HG02884 (cell line): ENCODE results near the gene FAM184B.

Experiments used
- ATAC-seq: cut with Tn5 transposase; IDR thresholded peaks from one replicate; pipeline ENCODE4 v1.9.1; 2021; ENCODE audit warnings: mild to moderate bottlenecking, moderate library complexity; ENCODE audit not compliant: unreplicated experiment

The FAM184B gene

GRCh38 chr4:17778431-17778830, 3.0 kb downstream of the FAM184B start:
- no peak for ATAC-seq

GRCh38 chr4:17773135-17773698, 8.2 kb downstream of the FAM184B start:
- ATAC-seq: no peak

DNA sequence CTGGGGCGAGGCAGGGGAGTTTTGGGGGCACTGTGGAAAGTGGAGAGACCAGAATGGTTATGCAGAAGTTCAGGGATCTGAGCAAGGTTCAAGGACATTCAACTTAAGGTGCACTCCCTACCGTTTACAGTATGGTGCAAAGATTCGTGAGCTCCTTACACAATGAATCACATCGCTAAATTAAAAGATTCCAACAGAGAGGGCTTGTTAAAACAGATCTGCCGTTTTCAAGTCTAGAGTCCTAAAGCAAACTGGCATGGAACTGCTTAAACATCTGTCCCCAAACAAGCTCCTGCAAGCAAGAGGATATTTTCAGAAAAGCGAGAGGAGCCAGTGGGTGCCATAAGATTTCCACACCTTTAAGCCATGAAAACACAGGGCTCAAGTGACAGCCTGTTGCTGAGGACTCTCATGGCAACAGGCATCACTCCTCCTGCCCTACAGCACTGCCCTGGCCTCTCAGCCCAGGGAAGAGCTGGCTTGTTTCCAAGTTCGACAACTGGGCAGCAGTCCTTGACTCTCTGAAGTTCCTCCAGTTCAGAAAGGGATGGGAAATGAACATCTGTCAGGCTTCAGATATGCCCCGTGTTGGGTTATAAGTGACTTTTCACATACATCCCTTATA, 10.0 kb downstream of the FAM184B start:
- no peak for ATAC-seq

DNA sequence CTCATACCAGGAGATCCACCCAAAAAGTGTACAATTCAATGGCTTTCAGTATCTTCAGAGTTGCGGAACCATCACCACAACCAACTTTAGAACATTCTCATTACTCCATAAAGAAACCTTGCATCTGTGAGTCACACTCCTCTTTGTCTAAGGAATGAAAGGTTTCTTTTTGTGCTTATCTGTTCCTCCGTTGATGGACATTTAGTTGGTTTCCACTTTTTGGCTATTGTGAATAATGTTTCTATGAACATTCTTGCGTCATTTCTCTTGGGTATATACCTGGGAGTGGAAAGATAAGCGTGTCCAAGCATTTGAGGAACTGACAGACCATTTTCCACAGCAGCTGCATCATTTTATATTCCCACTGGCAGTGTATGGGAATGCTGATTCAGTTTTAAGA, 10.6 kb downstream of the FAM184B start:
- ATAC-seq: no peak

DNA sequence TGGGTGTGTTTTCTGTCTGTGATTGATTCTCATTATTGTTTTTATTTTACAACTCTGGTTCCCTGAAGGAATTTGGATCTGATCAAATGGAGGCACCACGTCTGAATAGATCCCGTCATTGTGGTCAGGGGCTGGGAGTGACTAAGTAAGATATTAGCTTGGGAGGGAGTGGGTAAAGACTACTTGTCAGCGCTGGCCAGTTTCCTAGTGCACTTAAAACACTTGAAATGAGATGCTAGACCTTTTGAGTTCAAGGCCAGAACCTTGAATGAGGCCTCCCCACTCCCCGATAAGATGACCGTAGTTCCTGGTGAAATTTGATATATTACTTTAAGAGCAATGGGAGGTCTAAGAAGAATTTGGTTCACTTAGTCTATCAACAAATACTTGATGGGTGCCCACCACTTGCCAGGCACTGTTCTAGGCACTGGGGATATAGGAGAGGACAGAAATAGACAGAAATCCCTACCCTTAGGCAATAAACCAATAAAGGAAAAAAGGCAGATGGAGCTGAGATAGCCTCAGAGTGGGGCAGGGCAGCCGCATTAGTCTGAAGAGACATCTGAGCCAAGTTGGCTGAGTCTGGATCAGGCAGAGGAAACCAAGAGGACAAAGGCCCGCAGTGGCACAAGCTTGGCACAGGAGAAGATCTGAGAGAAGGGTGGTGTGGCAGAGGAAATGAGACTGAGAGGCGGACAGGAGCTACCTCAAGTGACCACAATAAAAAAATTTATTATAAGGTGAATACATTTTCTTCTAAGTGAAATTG, 11.8 kb downstream of the FAM184B start:
- ATAC-seq: no peak

DNA sequence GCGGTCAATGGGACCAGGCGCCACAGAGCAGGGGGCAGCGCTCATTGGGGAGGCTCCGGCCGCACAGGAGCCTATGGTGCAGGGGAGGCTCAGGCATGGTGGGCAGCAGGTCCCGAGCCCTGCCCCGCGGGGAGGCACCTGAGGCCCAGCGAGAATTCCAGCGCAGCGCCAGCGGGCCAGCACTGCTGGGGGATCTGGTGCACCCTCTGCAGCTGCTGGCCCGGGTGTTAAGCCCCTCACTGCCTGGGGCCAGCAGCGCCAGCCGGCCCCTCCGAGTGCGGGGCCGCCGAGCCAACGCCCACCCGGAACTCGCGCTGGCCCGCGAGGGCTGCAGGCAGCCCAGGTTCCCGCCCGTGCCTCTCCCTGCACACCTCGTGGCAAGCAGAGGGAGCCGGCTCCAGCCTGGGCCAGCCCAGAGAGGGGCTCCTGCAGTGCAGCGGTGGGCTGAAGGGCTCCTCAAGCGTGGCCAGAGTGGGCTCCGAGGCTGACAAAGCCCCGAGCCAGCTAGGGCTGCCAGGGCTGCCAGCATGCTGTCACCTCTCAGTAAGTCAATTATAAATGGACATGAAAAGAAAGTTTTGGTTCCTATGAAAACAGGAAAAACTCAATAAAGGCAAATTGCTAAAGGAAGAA, 14.5 kb downstream of the FAM184B start:
- ATAC-seq: no peak

- no peak for ATAC-seq
Measured at GRCh38 chr4:17765514-17766286, 15.7 kb downstream of the FAM184B start.

- ATAC-seq: no peak
Measured at GRCh38 chr4:17763931-17764330, 17.5 kb downstream of the FAM184B start.

GRCh38 chr4:17763416-17763815, 18.0 kb downstream of the FAM184B start:
- no peak for ATAC-seq

GRCh38 chr4:17762726-17763125, 18.7 kb downstream of the FAM184B start:
- no peak for ATAC-seq

GRCh38 chr4:17761062-17761461, 20.4 kb downstream of the FAM184B start:
- ATAC-seq: no peak

GRCh38 chr4:17760626-17761025, 20.8 kb downstream of the FAM184B start:
- ATAC-seq: no peak

- no peak for ATAC-seq
Measured at GRCh38 chr4:17758485-17758884, 22.9 kb downstream of the FAM184B start.

- no peak for ATAC-seq
Measured at GRCh38 chr4:17757621-17758020, 23.8 kb downstream of the FAM184B start.

DNA sequence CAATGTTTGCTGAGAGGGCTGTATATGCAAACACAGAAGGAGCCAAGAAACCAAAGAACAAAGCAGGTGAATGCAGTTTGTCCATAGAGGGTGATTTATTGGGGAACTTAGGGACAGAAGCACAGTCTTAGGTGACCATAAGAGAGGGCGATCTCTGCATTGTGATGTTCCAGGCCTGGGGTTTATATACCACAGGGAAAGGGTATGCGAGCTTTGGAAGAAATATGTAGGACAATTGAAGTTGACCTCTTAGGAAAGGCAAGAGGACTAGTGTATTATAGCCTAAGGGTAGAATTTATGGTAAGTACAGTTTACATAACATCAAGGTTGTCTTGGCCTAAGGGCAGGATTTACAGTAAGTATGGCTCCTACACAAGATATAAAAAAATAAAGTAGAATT, 27.8 kb downstream of the FAM184B start:
- no peak for ATAC-seq

DNA sequence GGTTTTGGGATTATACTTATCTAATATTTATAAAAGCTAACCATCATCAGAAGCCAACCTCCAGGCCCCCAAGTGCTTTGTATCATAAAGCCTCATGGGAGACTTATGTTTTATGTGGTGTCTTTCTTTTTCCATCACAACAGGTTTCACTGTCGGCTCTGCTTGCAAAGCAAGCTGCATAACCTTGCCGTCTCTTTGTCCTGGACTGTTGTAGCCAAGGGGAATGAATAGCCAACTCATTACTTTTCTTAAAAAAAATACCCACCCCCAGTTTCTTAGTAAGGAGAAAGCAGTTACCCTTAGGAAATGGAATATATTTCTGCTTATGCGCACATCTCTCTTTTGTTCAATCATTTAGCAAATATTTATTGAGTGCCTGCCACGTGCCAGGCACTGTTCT, 40.7 kb downstream of the FAM184B start:
- ATAC-seq: no peak

DNA sequence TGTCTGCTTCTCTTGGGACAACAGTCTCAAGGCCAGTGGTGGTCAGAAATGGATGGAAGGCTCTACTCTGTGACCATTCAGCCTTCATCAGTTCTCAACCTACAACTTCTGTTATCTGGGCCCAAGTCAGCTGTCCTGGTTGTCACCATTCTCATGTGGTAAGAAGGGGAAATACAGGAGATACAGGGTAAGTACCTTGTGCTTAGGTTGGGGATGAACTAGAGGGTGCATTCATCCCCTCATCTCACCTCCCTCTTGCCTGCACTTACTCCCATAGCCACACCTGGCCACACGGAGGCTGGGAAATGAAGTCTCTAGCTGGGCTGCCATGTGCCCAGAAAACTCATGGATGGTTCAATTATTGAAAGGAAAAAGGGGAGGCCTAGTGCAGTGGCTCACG, 44.9 kb downstream of the FAM184B start:
- no peak for ATAC-seq

GRCh38 chr4:17726911-17727310, 54.5 kb downstream of the FAM184B start:
- ATAC-seq: no peak

DNA sequence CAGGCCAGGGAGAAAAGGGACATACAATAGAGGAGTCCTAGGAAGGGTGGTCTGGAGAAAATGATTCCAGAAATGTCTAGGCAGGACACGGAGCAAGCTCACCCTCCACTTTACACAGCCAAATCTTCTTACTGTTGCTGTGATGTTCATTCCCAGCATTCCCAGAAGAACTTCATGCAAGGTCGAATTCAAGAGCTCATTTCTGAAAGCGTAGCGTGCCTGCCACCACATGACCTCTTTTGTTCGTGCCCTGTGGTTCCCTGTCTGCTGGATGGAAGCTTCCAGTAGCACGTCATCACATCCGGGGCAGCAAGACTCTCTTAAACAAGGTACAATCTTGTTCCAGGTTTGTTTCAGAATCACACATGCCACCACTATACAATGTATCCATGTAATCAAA, 57.8 kb downstream of the FAM184B start:
- ATAC-seq: no peak

DNA sequence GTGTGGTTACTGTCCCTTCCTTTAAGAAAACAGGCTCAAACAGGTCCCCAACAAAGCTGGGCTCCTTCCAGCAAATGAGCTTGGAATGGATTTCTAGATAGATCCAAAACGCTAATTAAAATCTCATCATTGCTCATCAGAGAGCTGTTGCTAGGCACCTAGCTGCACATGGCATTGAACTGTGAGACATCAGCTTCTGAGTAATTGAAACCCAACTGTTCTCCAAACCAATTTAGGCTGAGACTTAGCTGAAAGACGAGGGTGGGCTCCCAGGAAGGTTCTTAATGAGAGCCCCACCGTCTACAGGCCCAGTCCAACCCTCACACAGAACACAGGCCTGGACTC, 59.1 kb downstream of the FAM184B start:
- no peak for ATAC-seq
